Kasumi-1 (cell line): ENCODE measurements around the gene COQ8A.

ENCODE experiments used
- DNase-seq, 2 experiments: peaks; one replicate each; lab custom pipeline; 2025; lab: John Stamatoyannopoulos, UW

The COQ8A gene

DNA sequence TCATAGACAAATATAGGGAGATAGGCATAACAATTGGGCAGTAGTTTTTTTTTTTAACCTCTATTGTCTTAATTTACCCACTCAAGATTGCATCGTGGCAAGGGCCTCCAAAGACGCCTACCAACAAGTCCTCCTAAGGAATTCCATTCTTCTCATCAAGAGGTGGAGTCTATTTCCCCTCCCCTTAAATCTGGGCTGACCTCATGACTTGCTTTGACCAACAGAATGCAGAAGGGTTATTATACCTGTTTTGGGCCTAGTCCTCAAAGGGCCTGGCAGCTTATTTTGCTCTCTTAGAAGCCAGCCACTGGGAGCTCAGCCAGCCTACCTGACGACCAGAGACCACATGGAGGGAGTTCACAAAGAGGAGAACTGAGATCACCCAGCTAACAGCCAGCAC lies 92.3 kb downstream of the COQ8A start:
- no peak for DNase-seq

DNA sequence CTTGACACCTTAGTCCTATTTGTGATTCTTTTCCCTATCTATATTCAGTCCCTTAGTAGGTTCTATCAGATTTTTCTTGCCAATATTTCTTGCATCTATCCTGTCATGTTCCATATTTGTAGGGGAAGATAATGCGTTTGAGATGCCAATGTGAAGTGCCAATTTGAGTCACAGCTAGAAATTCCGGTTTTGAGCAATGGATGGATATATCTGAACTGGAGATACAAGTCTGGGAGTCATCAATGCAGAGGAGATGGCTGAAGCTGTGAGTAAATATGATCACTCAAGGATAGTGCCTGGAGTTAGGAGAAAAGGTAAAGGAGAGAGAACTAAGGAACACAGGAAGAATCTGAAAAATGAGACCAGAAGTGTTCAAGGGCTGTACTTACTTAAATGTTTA lies 93.8 kb downstream of the COQ8A start:
- no peak for DNase-seq

- DNase-seq, result no peak
Observed at GRCh38 chr1:227035316-227035715, 95.2 kb downstream of the COQ8A start.

DNA sequence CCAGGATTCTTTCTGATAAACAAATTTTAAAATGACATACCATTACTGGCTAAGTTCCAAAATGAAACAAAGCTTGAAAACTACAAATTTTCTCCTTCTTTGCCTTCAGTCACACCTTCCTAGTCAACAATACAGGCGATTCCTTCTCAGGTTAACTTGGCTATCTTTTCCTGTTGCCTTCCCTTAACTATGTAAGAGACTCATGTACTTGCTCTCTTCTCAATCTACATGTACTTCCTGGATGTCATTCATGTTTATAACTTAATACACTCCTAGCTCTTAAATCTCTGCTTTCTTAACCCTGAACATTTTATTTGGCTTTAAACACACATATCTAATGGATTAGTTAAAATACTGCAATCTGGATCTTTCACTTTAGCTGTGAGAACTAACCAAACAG lies 97.0 kb downstream of the COQ8A start:
- no peak for DNase-seq
